T-cell (primary cell): Measurements from ENCODE around the gene RNF227. TPM values are rescaled to one million over a fixed set of nuclear protein-coding genes. Genes with fewer than 3 reads are reported as not detected.
A peak's percentile ranks its signal among the peaks of the same experiment; 100 is the strongest.

Source experiments
- ATAC-seq, 4 experiments: fragments of 200-7000 bp in 3 of 4; fragments of 150-1000 bp in 1 of 4; cut with Tn5 transposase; replicated peaks in 1 of 4; 1 replicate in 3 of 4; 2 replicates in 1 of 4; pipeline ENCODE4 v1.10.0; 2021; ENCODE audit warnings: moderate library complexity in 3 of 4, mild to moderate bottlenecking in 2 of 4, moderate number of reproducible peaks in 1 of 4
- CTCF ChIA-PET, 2 donors: fragments of 300-600 bp; sonication (Branson Sonifier 250); formaldehyde crosslinking; loops; one replicate each; lab custom pipeline; 2022; ENCODE audit warnings: antibody characterized with exemption in 2 of 2; lab: Charles Lee
- POLR2A ChIA-PET, 2 donors: fragments of 300-600 bp; sonication (Branson Sonifier 250); formaldehyde crosslinking; loops; one replicate each; lab custom pipeline; 2022; ENCODE audit warnings: antibody characterized with exemption in 2 of 2; lab: Charles Lee
- DNase-seq, 35 experiments: peaks; one replicate each; pipeline versions ENCODE4 v3.0.0 to v3.0.0-alpha.2; 2013 to 2023
- H3K27ac ChIP-seq: one replicate; pipeline ENCODE4 v1.5.1; 2013; ENCODE audit warnings: low read length
- H3K27me3 ChIP-seq, 2 experiments: replicated peaks in 1 of 2; 1 replicate in 1 of 2; 2 replicates in 1 of 2; pipeline versions ENCODE4 v1.6.1 to v1.7.0; 2013; ENCODE audit warnings: low read length in 1 of 2, mixed read lengths in 1 of 2; ENCODE audit not compliant: control insufficient read depth in 2 of 2, insufficient read depth in 2 of 2; ENCODE audit errors: extremely low read depth in 1 of 2
- H3K36me3 ChIP-seq, 2 donors: 1 replicate in 1 of 2; 2 replicates in 1 of 2; pipeline versions ENCODE4 v1.6.1 to v1.7.0; 2013; ENCODE audit warnings: low read length in 1 of 2; ENCODE audit not compliant: control insufficient read depth in 2 of 2, insufficient read depth in 1 of 2; ENCODE audit errors: extremely low read depth in 1 of 2
- H3K4me1 ChIP-seq, 2 experiments: 1 replicate in 1 of 2; 2 replicates in 1 of 2; pipeline versions ENCODE4 v1.6.1 to v1.7.0; 2013; ENCODE audit warnings: low read length in 2 of 2, mixed read lengths in 1 of 2; ENCODE audit not compliant: insufficient read depth in 2 of 2, control insufficient read depth in 1 of 2; ENCODE audit errors: extremely low read depth in 1 of 2
- H3K4me3 ChIP-seq, 2 donors: 1 replicate in 1 of 2; 2 replicates in 1 of 2; pipeline versions ENCODE4 v1.5.1 to v1.7.0; 2013; ENCODE audit warnings: mild to moderate bottlenecking in 2 of 2, low read length in 1 of 2, moderate library complexity in 1 of 2; ENCODE audit not compliant: control insufficient read depth in 1 of 2; ENCODE audit errors: extremely low read depth in 1 of 2
- H3K9me3 ChIP-seq: 2 replicates; pipeline ENCODE4 v1.7.0; 2013
- H3K27ac Mint-ChIP-seq, 2 donors: one replicate each; pipeline ENCODE4 v1.8.0; 2020 to 2021; ENCODE audit warnings: mild to moderate bottlenecking in 2 of 2, mixed read lengths in 2 of 2
- H3K27me3 Mint-ChIP-seq, 2 donors: one replicate each; pipeline ENCODE4 v1.8.0; 2021 to 2022; ENCODE audit warnings: mixed read lengths in 2 of 2
- H3K36me3 Mint-ChIP-seq: one replicate; pipeline ENCODE4 v1.8.0; 2021; ENCODE audit warnings: mixed read lengths
- H3K4me1 Mint-ChIP-seq, 3 donors: one replicate each; pipeline ENCODE4 v1.8.0; 2020 to 2022; ENCODE audit warnings: mixed read lengths in 3 of 3, mild to moderate bottlenecking in 1 of 3
- H3K4me3 Mint-ChIP-seq, 3 donors: one replicate each; pipeline ENCODE4 v1.8.0; 2020 to 2022; ENCODE audit warnings: mild to moderate bottlenecking in 3 of 3, mixed read lengths in 3 of 3, moderate library complexity in 3 of 3
- H3K9me3 Mint-ChIP-seq, 3 donors: one replicate each; pipeline ENCODE4 v1.8.0; 2020 to 2022; ENCODE audit warnings: mixed read lengths in 3 of 3
- WGBS: methylation state at CpG from one replicate; pipeline ENCODE4 v1.1.5; 2013; ENCODE audit warnings: missing lambda C conversion rate; ENCODE audit not compliant: insufficient coverage; 5-methylcytosine and 5-hydroxymethylcytosine counted together
- total RNA-seq, 35 experiments: library from RNA in 6 of 35; stranded (reverse) in 6 of 35; fragments of 120-200 nt in 1 of 35; gene quantifications; one replicate each; pipeline versions ENCODE4 v1.2.1 to v1.2.4 and lab custom pipeline; 2013 to 2026

Gene RNF227
- total RNA-seq, 5 donors from 2014 or later (not counting 1 experiment from before 2014, with no cell fraction given): 2.9 to 7.3 (median 5.2) TPM

- POLR2A ChIA-PET: interaction anchor here (0.7 kb wide), 2 partner anchors 13 to 1273 kb away, joined by 3 read pairs; partner anchors contain the start of gene TRAPPC1 (in 1 of the 2)
Measured at GRCh38 chr17:7944326-7944725, 28.2 kb upstream of the RNF227 start.

GRCh38 chr17:7943291-7943690 is 27.2 kb upstream of the RNF227 start:
- Mint-ChIP-seq H3K36me3 (peaks cover 56% of the 10 kb centered on the region), H3K4me3 (no peak overlapping the region), H3K4me1 (peaks cover 0 to 2% (median 0%) of the 10 kb centered on the region in 3 donors), H3K9me3 (no peaks in the 10 kb centered on the region), H3K27me3 (no peaks in the 10 kb centered on the region), H3K27ac (no peak overlapping the region)
- ChIA-PET CTCF (no interaction called here), POLR2A (interaction anchor here in 1 of 2 donors (0.6 kb wide), 1 partner anchor 25 kb away, joined by 5 read pairs; no protein-coding TSS in a partner anchor)
- peaks cover 9 to 65% of the 10 kb centered on the region in 2 donors for H3K36me3 ChIP-seq
- 99% methylated on average over 11 of the region's 13 CpGs for WGBS
- H3K27ac ChIP-seq: no peak overlapping the region
- DNase-seq: no peak
- no peaks in the 10 kb centered on the region for H3K9me3 ChIP-seq
- no peak overlapping the region for H3K4me3 ChIP-seq
- H3K27me3 ChIP-seq: no peaks in the 10 kb centered on the region
- no peaks in the 10 kb centered on the region for H3K4me1 ChIP-seq
- ATAC-seq: no peak

More at GRCh38 chr17:7944326-7944725, 28.2 kb upstream of the RNF227 start:
- no peaks in the 10 kb centered on the region for H3K9me3 ChIP-seq
- no peaks in the 10 kb centered on the region for H3K4me1 ChIP-seq
- no peak overlapping the region for H3K27ac Mint-ChIP-seq
- no peak for ATAC-seq
- H3K36me3 Mint-ChIP-seq: peaks cover 62% of the 10 kb centered on the region
- no peak overlapping the region for H3K27ac ChIP-seq
- no peak for DNase-seq
- peaks cover 7 to 73% of the 10 kb centered on the region in 2 donors for H3K36me3 ChIP-seq
- H3K27me3 ChIP-seq: no peaks in the 10 kb centered on the region
- H3K4me3 Mint-ChIP-seq: no peak overlapping the region
- H3K9me3 Mint-ChIP-seq: no peaks in the 10 kb centered on the region
- H3K4me3 ChIP-seq: no peak overlapping the region
- peaks cover 0 to 2% (median 0%) of the 10 kb centered on the region in 3 donors for H3K4me1 Mint-ChIP-seq
- H3K27me3 Mint-ChIP-seq: no peaks in the 10 kb centered on the region
- WGBS: 95% methylated on average over 5 of the region's 9 CpGs
- CTCF ChIA-PET: interaction anchor here (0.5 to 1.1 kb wide), 2 partner anchors 27 to 79 kb away, joined by 3 read pairs; no protein-coding TSS in a partner anchor

GRCh38 chr17:7940743-7941142 is 24.7 kb upstream of the RNF227 start:
- H3K27ac ChIP-seq: no peak overlapping the region
- H3K9me3 ChIP-seq: no peaks in the 10 kb centered on the region
- POLR2A ChIA-PET: interaction anchor here in 1 of 2 donors (1.0 kb wide), 1 partner anchor 23 kb away, joined by 8 read pairs; no protein-coding TSS in a partner anchor
- Mint-ChIP-seq H3K9me3 (no peaks in the 10 kb centered on the region), H3K27me3 (no peaks in the 10 kb centered on the region), H3K4me3 (no peak overlapping the region), H3K36me3 (peaks cover 54% of the 10 kb centered on the region), H3K27ac (no peak overlapping the region), H3K4me1 (peaks cover under 1 to 5% (median 3%) of the 10 kb centered on the region in 3 donors)
- peaks cover 7 to 58% of the 10 kb centered on the region in 2 donors for H3K36me3 ChIP-seq
- H3K4me3 ChIP-seq: no peak overlapping the region
- H3K27me3 ChIP-seq: no peaks in the 10 kb centered on the region
- no peak for ATAC-seq
- DNase-seq: no peak
- H3K4me1 ChIP-seq: no peaks in the 10 kb centered on the region
- CTCF ChIA-PET: no interaction called here
- WGBS: 100% methylated on average over 3 of the region's 6 CpGs

DNA sequence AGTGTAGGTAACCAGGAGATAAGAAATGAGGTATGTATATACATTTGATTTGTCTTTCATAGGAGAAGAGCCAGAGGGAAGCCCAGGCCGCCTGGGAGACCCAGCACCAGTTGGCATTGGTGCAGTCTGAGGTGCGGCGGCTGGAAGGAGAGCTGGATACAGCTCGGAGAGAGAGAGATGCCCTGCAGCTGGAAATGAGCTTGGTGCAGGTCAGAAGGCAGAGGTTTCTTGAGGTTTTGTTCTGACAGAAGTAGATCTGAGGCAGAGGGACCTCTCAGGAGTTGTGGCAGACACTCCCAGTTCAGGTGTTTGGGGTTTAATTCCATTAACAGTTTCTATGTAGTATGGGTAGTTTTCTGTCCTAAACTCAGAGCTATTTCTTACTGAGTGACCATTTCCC is 23.9 kb upstream of the RNF227 start:
- no CpG with 5 or more reads among the region's 4 CpGs for WGBS
- Mint-ChIP-seq H3K4me3 (no peak overlapping the region), H3K9me3 (no peaks in the 10 kb centered on the region), H3K36me3 (peaks cover 53% of the 10 kb centered on the region), H3K27me3 (no peaks in the 10 kb centered on the region), H3K27ac (no peak overlapping the region), H3K4me1 (peaks cover 3 to 6% (median 5%) of the 10 kb centered on the region in 3 donors)
- no peaks in the 10 kb centered on the region for H3K27me3 ChIP-seq
- no peaks in the 10 kb centered on the region for H3K9me3 ChIP-seq
- no peak for ATAC-seq
- H3K36me3 ChIP-seq: peaks cover 5 to 55% of the 10 kb centered on the region in 2 donors
- no peak for DNase-seq
- H3K27ac ChIP-seq: no peak overlapping the region
- no peaks in the 10 kb centered on the region for H3K4me1 ChIP-seq
- CTCF ChIA-PET: interaction anchor here in 1 of 2 donors (1.2 kb wide), 1 partner anchor 50 kb away, joined by 3 read pairs; no protein-coding TSS in a partner anchor
- no peak overlapping the region for H3K4me3 ChIP-seq
- POLR2A ChIA-PET: no interaction called here

GRCh38 chr17:7935859-7936258 is 19.8 kb upstream of the RNF227 start:
- POLR2A ChIA-PET: no interaction called here
- H3K9me3 Mint-ChIP-seq: no peaks in the 10 kb centered on the region

DNA sequence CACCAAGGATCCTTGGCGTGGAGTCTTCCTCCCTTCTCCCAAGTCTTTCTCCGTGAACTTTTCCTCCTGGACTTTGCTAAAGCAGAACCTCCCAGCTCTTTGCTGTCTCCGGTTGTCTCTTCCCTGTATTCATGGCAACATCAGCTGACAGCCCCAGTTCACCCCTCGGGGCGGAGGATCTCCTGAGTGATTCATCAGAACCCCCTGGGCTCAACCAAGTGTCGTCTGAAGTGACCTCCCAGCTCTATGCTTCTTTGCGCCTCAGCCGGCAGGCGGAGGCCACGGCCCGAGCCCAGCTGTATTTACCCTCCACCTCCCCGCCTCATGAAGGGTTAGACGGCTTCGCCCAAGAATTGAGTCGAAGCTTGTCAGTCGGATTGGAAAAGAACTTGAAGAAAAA is 16.9 kb upstream of the RNF227 start:
- Histone ChIP-seq H3K4me3 (peak overlapping the region; percentile 86 to 88), H3K27ac (no peak overlapping the region), H3K4me1 (peaks cover 18 to 37% of the 10 kb centered on the region in 2 experiments), H3K9me3 (no peaks in the 10 kb centered on the region), H3K36me3 (peaks cover 0 to 34% of the 10 kb centered on the region in 2 donors), H3K27me3 (no peaks in the 10 kb centered on the region)
- H3K4me3 Mint-ChIP-seq: peak overlapping the region; percentile 93 to 98 (median 94)
- WGBS: 23% methylated on average over 7 of the region's 16 CpGs
- H3K9me3 Mint-ChIP-seq: no peaks in the 10 kb centered on the region
- peaks cover 21% of the 10 kb centered on the region for H3K36me3 Mint-ChIP-seq
- DNase-seq: peak in 5 of 35 experiments; percentile 16 to 41 (median 26)
- peak overlapping the region in 1 of 2 donors; percentile 57 for H3K27ac Mint-ChIP-seq
- POLR2A ChIA-PET: interaction anchor here (0.6 kb wide), 2 partner anchors 484 to 931 kb away, joined by 6 to 7 read pairs; no protein-coding TSS in a partner anchor
- ATAC-seq: no peak
- CTCF ChIA-PET: interaction anchor here (0.5 to 1.9 kb wide), 12 partner anchors 17 to 800 kb away, joined by 3 to 9 read pairs (median 5); partner anchors contain the start of genes NAA38 (in 1 of the 2) and RNF227 (in 1 of the 2)
- peaks cover 48 to 61% (median 58%) of the 10 kb centered on the region in 3 donors for H3K4me1 Mint-ChIP-seq
- H3K27me3 Mint-ChIP-seq: no peaks in the 10 kb centered on the region

More at GRCh38 chr17:7935859-7936258, 19.8 kb upstream of the RNF227 start:
- ATAC-seq (no peak), DNase-seq (no peak)
- Mint-ChIP-seq H3K27me3 (no peaks in the 10 kb centered on the region), H3K4me1 (peaks cover 34 to 45% (median 44%) of the 10 kb centered on the region in 3 donors), H3K4me3 (no peak overlapping the region), H3K36me3 (peaks cover 39% of the 10 kb centered on the region), H3K27ac (no peak overlapping the region)
- peaks cover 3 to 32% of the 10 kb centered on the region in 2 donors for H3K36me3 ChIP-seq
- H3K27me3 ChIP-seq: no peaks in the 10 kb centered on the region
- peaks cover 12 to 22% of the 10 kb centered on the region in 2 experiments for H3K4me1 ChIP-seq
- no peak overlapping the region for H3K4me3 ChIP-seq
- CTCF ChIA-PET: interaction anchor here in 1 of 2 donors (0.5 to 1.3 kb wide), 2 partner anchors 23 to 1285 kb away, joined by 4 read pairs; no protein-coding TSS in a partner anchor
- no peaks in the 10 kb centered on the region for H3K9me3 ChIP-seq
- H3K27ac ChIP-seq: no peak overlapping the region
